HG02571 (cell line): Measurements from ENCODE around the gene LDB3.
"Not testable (repeated sequence)": the region's sequence is repeated elsewhere in the genome, so short reads cannot be mapped to it uniquely, and the experiment has no call there.

Experiments used
- ATAC-seq: cut with Tn5 transposase; IDR thresholded peaks from one replicate; pipeline ENCODE4 v1.9.1; 2021; ENCODE audit warnings: mild to moderate bottlenecking, moderate library complexity; ENCODE audit not compliant: unreplicated experiment

LDB3 gene

GRCh38 chr10:86668297-86669165, at the start of gene LDB3:
Gene LDB3 (plus strand): TSS chr10:86668511. CDS start chr10:86668692, 181 bp downstream.
- ATAC-seq = no peak

- no peak for ATAC-seq
Observed at GRCh38 chr10:86628311-86628710, 40.0 kb upstream of the LDB3 start.

GRCh38 chr10:86630079-86630478, 38.2 kb upstream of the LDB3 start:
- ATAC-seq = no peak

- ATAC-seq = no peak
Observed at GRCh38 chr10:86632009-86632800, 36.1 kb upstream of the LDB3 start.

GRCh38 chr10:86632951-86633350, 35.4 kb upstream of the LDB3 start:
- no peak for ATAC-seq

GRCh38 chr10:86635402-86635801, 32.9 kb upstream of the LDB3 start:
- no peak for ATAC-seq

- ATAC-seq = no peak
Observed at GRCh38 chr10:86636311-86636710, 32.0 kb upstream of the LDB3 start.

- no peak for ATAC-seq
Observed at GRCh38 chr10:86642021-86642420, 26.3 kb upstream of the LDB3 start.

GRCh38 chr10:86642499-86642898, 25.8 kb upstream of the LDB3 start:
- ATAC-seq = no peak

- no peak for ATAC-seq
Observed at GRCh38 chr10:86644152-86644793, 24.0 kb upstream of the LDB3 start.

- ATAC-seq = no peak
Observed at GRCh38 chr10:86644794-86645445, 23.4 kb upstream of the LDB3 start.

GRCh38 chr10:86645621-86646165, 22.6 kb upstream of the LDB3 start:
- not testable (repeated sequence) for ATAC-seq

GRCh38 chr10:86646532-86646931, 21.8 kb upstream of the LDB3 start:
- ATAC-seq = no peak

- no peak for ATAC-seq
Observed at GRCh38 chr10:86646933-86647332, 21.4 kb upstream of the LDB3 start.

- ATAC-seq = no peak
Observed at GRCh38 chr10:86647773-86648703, 20.3 kb upstream of the LDB3 start.

- ATAC-seq = no peak
Observed at GRCh38 chr10:86648704-86649427, 19.4 kb upstream of the LDB3 start.

- no peak for ATAC-seq
Observed at GRCh38 chr10:86649471-86650150, 18.7 kb upstream of the LDB3 start.

GRCh38 chr10:86650151-86650550, 18.2 kb upstream of the LDB3 start:
- no peak for ATAC-seq
